GM12892 (cell line): ENCODE data around the gene TMEM33.

Experiments
- POLR2A ChIP-seq: IDR thresholded peaks from 2 replicates; pipeline ENCODE4 v1.6.1; 2011; ENCODE audit warnings: low read depth, low read length, control low read depth
- POLR2AphosphoS5 ChIP-seq: IDR thresholded peaks from 2 replicates; pipeline ENCODE4 v1.6.1; 2011; ENCODE audit warnings: low read depth, low read length, control low read depth
- TAF1 ChIP-seq: IDR thresholded peaks from 2 replicates; pipeline ENCODE4 v1.6.1; 2011; ENCODE audit warnings: low read depth, mild to moderate bottlenecking, control low read depth, low read length, borderline replicate concordance

DNA sequence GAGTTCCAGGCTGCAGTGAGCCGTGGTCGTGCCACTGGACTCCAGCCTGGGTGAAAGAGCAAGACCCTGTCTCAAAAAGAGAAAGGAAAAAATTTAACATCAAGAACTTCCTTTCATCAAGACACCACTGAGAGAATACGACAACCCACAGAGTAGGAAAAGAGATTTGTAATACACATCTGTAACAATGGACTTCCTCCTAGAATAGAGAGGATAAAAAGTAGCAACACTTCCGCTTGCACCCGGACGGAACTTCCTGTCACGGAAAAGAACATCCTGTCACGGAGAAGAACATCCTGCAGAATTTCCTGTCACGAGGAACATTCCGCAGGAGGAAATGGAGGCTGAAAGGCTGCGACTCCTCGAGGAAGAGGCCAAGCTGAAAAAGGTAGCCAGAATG is 46.2 kb downstream of the TMEM33 start, which contains the start of gene DCAF4L1:
- TF ChIP-seq POLR2A (no peak), POLR2AphosphoS5 (no peak), TAF1 (no peak)
